Panc1 (cell line): Measurements from ENCODE around the gene ABCF2. TPM values are rescaled to one million over a fixed set of nuclear protein-coding genes. Genes with fewer than 3 reads are reported as not detected.

Experiments used
- ATAC-seq: fragments of 200-7000 bp; cut with Tn5 transposase; 2 replicates; pipeline ENCODE4 v1.9.1; 2020; ENCODE audit warnings: mild to moderate bottlenecking, moderate library complexity
- BruUV-seq: library from RNA; stranded (reverse); fragments of 400-500 nt; replicated peaks from 2 replicates; lab custom pipeline; 2021; lab: Mats Ljungman, UMichigan
- CTCF ChIA-PET: fragments of 300-600 bp; sonication (Branson Sonifier 250); formaldehyde crosslinking; loops from one replicate; lab custom pipeline; 2022; ENCODE audit warnings: antibody characterized with exemption; lab: Charles Lee
- POLR2A ChIA-PET: fragments of 300-600 bp; sonication (Branson Sonifier 250); formaldehyde crosslinking; loops from one replicate; lab custom pipeline; 2022; ENCODE audit warnings: antibody characterized with exemption; lab: Charles Lee
- DNase-seq: peaks from one replicate; pipeline ENCODE4 v3.0.0-alpha.2; 2010; ENCODE audit warnings: low read depth, low spot score
- H3K27ac ChIP-seq: 2 replicates; pipeline ENCODE4 v1.5.1; 2011; ENCODE audit warnings: mild to moderate bottlenecking, low read length, inconsistent platforms
- H3K27me3 ChIP-seq: fragments of 200-500 bp; sonication (Bioruptor generic); 2 replicates; pipeline ENCODE4 v1.6.0; 2014; ENCODE audit warnings: low read length, inconsistent platforms; ENCODE audit not compliant: control insufficient read depth, insufficient read depth
- H3K36me3 ChIP-seq: fragments of 200-500 bp; sonication (Bioruptor generic); 2 replicates; pipeline ENCODE4 v1.5.1; 2014; ENCODE audit warnings: inconsistent platforms, mild to moderate bottlenecking, low read length, moderate library complexity; ENCODE audit not compliant: control insufficient read depth, insufficient read depth
- H3K4me1 ChIP-seq: 2 replicates; pipeline ENCODE4 v1.5.1; 2011; ENCODE audit warnings: inconsistent platforms, mild to moderate bottlenecking, low read length, moderate library complexity; ENCODE audit not compliant: control insufficient read depth, insufficient read depth
- H3K4me3 ChIP-seq, 2 experiments: 2 replicates each; pipeline ENCODE4 v1.5.1; 2011 to 2012; ENCODE audit warnings: low read depth in 2 of 2, low read length in 2 of 2, mild to moderate bottlenecking in 2 of 2, inconsistent platforms in 1 of 2, moderate library complexity in 1 of 2
- H3K9me3 ChIP-seq: fragments of 200-500 bp; sonication (Bioruptor generic); 2 replicates; pipeline ENCODE4 v1.5.1; 2014; ENCODE audit warnings: low read depth, mild to moderate bottlenecking, inconsistent platforms, low read length, moderate library complexity; ENCODE audit not compliant: control insufficient read depth, insufficient read depth
- CTCF ChIP-seq: fragments of 450-650 bp; IDR thresholded peaks from 2 replicates; pipeline ENCODE4 v1.5.1; 2017; ENCODE audit warnings: mild to moderate bottlenecking
- POLR2AphosphoS5 ChIP-seq: IDR thresholded peaks from 2 replicates; pipeline ENCODE4 v1.6.1; 2012; ENCODE audit warnings: mild to moderate bottlenecking, low read depth, low read length, moderate library complexity
- REST ChIP-seq, 2 experiments: IDR thresholded peaks; 2 replicates each; pipeline ENCODE4 v1.6.1; 2011 to 2012; ENCODE audit warnings: low read depth in 2 of 2, control low read depth in 1 of 2, low read length in 1 of 2, mild to moderate bottlenecking in 1 of 2, moderate library complexity in 1 of 2; ENCODE audit not compliant: insufficient read depth in 1 of 2
- SIN3A ChIP-seq: IDR thresholded peaks from 2 replicates; pipeline ENCODE4 v1.6.1; 2012; ENCODE audit warnings: low read depth, mild to moderate bottlenecking, low read length, moderate library complexity, borderline replicate concordance; ENCODE audit not compliant: insufficient read depth
- TCF7L2 ChIP-seq: IDR thresholded peaks from 2 replicates; pipeline ENCODE4 v1.6.1; 2011; ENCODE audit warnings: mild to moderate bottlenecking, low read depth, low read length, inconsistent platforms
- in situ Hi-C: cut with HindIII; loops from 2 replicates; pipeline ENCODE4 v1.10.0; 2016; ENCODE audit warnings: low sequenced_read_pairs, low pct_unique_long_range_greater_than_20kb
- intact Hi-C: fragments of 100-400 bp; cut with micrococcal nuclease; formaldehyde crosslinking; loops from one replicate; pipeline ENCODE4 v1.10.0; 2022; ENCODE audit not compliant: unreplicated experiment
- total RNA-seq: library from RNA; stranded (reverse); gene quantifications from one replicate; pipeline ENCODE4 v1.2.1, GENCODE V29; 2021; ENCODE audit not compliant: unreplicated experiment

Gene ABCF2
- total RNA-seq, 1 experiment from 2014 or later: 64.4 TPM

GRCh38 chr7:151232091-151232916 is 5.3 kb upstream of the ABCF2 start, which contains the start of gene CHPF2:
Gene CHPF2, plus strand, starts transcription at chr7:151232483. Its CDS starts 1,529 bp downstream, at chr7:151234012.
- ChIA-PET POLR2A (interaction anchor here (0.6 kb wide), 1 partner anchor 15 kb away, joined by 8 read pairs; no protein-coding TSS in a partner anchor), CTCF (interaction anchor here (0.7 kb wide), 1 partner anchor 12 kb away, joined by 4 read pairs; no protein-coding TSS in a partner anchor)
- H3K4me3 ChIP-seq: peak within 1 kb of the TSS; percentile 91 to 96
- H3K27me3 ChIP-seq: no peaks in the 10 kb centered on the region
- H3K27ac ChIP-seq: peak within 1 kb of the TSS; percentile 86
- DNase-seq: no peak
- no peaks in the 10 kb centered on the region for H3K9me3 ChIP-seq
- peak; percentile 38; the same call in 1 of the 2 replicates for TF ChIP-seq SIN3A
- peak; percentile 84 for TF ChIP-seq POLR2AphosphoS5
- no peak for TF ChIP-seq TCF7L2
- intact Hi-C loops (no loop called here), in situ Hi-C loops (no loop called here)
- no peaks in the 10 kb centered on the region; the same call in 1 of the 2 replicates for H3K36me3 ChIP-seq
- H3K4me1 ChIP-seq: peaks cover 17% of the 10 kb centered on the region
- peak; percentile 98 for ATAC-seq
- no TSS peak for BruUV-seq

- no peak for TF ChIP-seq SIN3A
- TF ChIP-seq POLR2AphosphoS5: no peak
- no peak for TF ChIP-seq CTCF
- no peak for TF ChIP-seq REST (IDR thresholded peaks at IDR 0.05; ENCODE audit: insufficient read depth in 1 of 2, low read depth in 2 of 2, low read length in 1 of 2)
- TF ChIP-seq TCF7L2: no peak
- no TSS peak for BruUV-seq
- ChIA-PET POLR2A (no interaction called here), CTCF (interaction anchor here (0.6 kb wide), 1 partner anchor 61 kb away, joined by 4 read pairs; no protein-coding TSS in a partner anchor)
- Histone ChIP-seq H3K4me3 (no peak overlapping the region), H3K36me3 (peaks cover 4% of the 10 kb centered on the region; the same call in 1 of the 2 replicates), H3K9me3 (no peaks in the 10 kb centered on the region), H3K27ac (no peak overlapping the region), H3K4me1 (peaks cover 20% of the 10 kb centered on the region), H3K27me3 (no peaks in the 10 kb centered on the region)
- DNase-seq (no peak), ATAC-seq (no peak)
- intact Hi-C loops (no loop called here), in situ Hi-C loops (no loop called here)
Measured at GRCh38 chr7:151231080-151231479, 4.1 kb upstream of the ABCF2 start.
